ENCODE measurements around the gene RFX2. TPM values are rescaled to one million over a fixed set of nuclear protein-coding genes. Genes with fewer than 3 reads are reported as not detected.

Gene RFX2
- total RNA-seq, 1 donor from 2014 or later, result 6.5 TPM

DNA sequence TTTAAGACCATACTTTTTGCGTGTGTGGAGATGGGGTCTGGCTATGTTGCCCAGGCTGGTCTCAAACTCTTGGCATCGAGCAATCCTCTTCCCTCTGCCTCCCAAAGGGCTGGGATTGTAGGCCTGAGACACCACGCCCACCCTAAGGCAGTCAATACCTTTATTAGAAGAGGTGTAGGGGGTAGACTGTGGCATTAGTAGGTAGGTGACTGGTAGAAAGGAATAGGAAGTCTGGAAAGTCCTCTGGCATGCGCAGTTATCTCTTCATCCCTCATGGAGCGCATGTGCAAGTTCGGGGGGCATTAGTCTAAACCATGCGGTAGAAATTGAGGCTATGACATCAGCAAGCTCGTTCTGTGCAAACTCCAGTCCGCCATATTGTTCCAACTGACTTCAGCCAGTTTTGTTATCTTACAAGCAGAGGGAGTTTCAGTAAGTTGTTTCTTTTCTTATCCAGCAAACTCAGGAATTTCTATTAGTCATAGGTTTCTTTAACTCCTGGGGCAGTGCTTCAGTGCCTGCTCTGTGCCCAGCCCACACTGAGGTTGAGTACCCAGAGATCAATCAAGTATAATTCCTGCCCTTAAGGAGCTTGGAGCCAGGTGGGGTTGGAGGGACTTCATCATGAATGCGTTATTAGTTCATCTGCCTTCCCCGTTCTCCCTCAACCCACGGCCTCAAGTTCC lies 125.1 kb downstream of the RFX2 start:
- Histone ChIP-seq H3K36me3 (ENCODE audit: control insufficient read depth, insufficient read depth, low read length) (no peaks in the 10 kb centered on the region), H3K27me3 (ENCODE audit: control insufficient read depth, insufficient read depth, low read length) (no peaks in the 10 kb centered on the region), H3K4me3 (ENCODE audit: low read depth, low read length) (no peak overlapping the region)
- peak; percentile 81 for DNase-seq (ENCODE audit: low read depth)
- TF ChIP-seq CTCF (IDR thresholded peaks at IDR 0.05; ENCODE audit: insufficient read depth, low read length, poor library complexity, severe bottlenecking), result no peak

GRCh38 chr19:5984600-5984999 lies 125.7 kb downstream of the RFX2 start:
- Histone ChIP-seq H3K36me3 (ENCODE audit: control insufficient read depth, insufficient read depth, low read length) (no peaks in the 10 kb centered on the region), H3K27me3 (ENCODE audit: control insufficient read depth, insufficient read depth, low read length) (no peaks in the 10 kb centered on the region), H3K4me3 (ENCODE audit: low read depth, low read length) (no peak overlapping the region)
- DNase-seq (ENCODE audit: low read depth), result no peak
- TF ChIP-seq CTCF (IDR thresholded peaks at IDR 0.05; ENCODE audit: insufficient read depth, low read length, poor library complexity, severe bottlenecking), result no peak

DNA sequence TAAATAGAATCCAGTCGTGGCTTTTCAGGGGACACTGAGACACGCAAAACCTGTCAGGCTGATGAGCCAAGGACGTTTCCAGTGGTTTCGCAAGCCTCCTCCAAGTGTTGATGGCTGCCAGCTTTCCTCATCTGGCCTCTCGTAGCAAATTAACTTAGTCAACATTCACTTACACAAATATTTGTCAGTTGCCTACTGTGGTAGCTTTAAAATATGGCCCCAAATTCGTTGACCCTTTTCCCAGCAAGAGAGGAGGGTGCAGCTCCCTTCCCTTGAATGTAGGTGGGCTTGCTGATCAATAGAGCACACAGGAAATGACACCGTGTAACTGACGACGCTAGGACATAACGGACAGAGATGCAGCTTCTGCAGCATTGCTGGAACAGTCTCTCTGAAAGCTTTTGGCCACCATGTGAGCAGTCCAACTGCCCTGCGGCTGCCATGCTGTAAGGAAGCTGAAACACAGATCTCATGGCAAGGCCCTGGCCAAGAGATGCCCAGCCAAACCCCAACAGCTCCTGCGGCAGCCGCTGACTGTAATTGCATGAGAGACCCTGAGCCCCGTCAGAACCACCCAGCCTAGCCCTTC lies 126.8 kb downstream of the RFX2 start:
- DNase-seq (ENCODE audit: low read depth), result no peak

GRCh38 chr19:5978606-5979552 lies 131.4 kb downstream of the RFX2 start:
- no peak for TF ChIP-seq CTCF (IDR thresholded peaks at IDR 0.05; ENCODE audit: insufficient read depth, low read length, poor library complexity, severe bottlenecking)
- Histone ChIP-seq H3K36me3 (ENCODE audit: control insufficient read depth, insufficient read depth, low read length) (no peaks in the 10 kb centered on the region), H3K4me3 (ENCODE audit: low read depth, low read length) (peak overlapping the region; percentile 65), H3K27me3 (ENCODE audit: control insufficient read depth, insufficient read depth, low read length) (no peaks in the 10 kb centered on the region)
- no peak for DNase-seq (ENCODE audit: low read depth)

More for the DNA sequence above, 126.8 kb downstream of the RFX2 start:
- no peak for TF ChIP-seq CTCF (IDR thresholded peaks at IDR 0.05; ENCODE audit: insufficient read depth, low read length, poor library complexity, severe bottlenecking)
- Histone ChIP-seq H3K36me3 (ENCODE audit: control insufficient read depth, insufficient read depth, low read length) (no peaks in the 10 kb centered on the region), H3K4me3 (ENCODE audit: low read depth, low read length) (no peak overlapping the region), H3K27me3 (ENCODE audit: control insufficient read depth, insufficient read depth, low read length) (no peaks in the 10 kb centered on the region)

- DNase-seq (ENCODE audit: low read depth), result peak; percentile 98
These were observed 132.3 kb downstream of the RFX2 start, which contains the start of gene RANBP3 for GRCh38 chr19:5977785-5978605. TSS of gene RANBP3 (minus strand) at chr19:5978140. CDS start at chr19:5978082, 58 bp downstream.

More at GRCh38 chr19:5977785-5978605, 132.3 kb downstream of the RFX2 start, which contains the start of gene RANBP3:
- H3K27me3 ChIP-seq (ENCODE audit: control insufficient read depth, insufficient read depth, low read length), result no peaks in the 10 kb centered on the region
- TF ChIP-seq CTCF (IDR thresholded peaks at IDR 0.05; ENCODE audit: insufficient read depth, low read length, poor library complexity, severe bottlenecking), result no peak
- no peaks in the 10 kb centered on the region for H3K36me3 ChIP-seq (ENCODE audit: control insufficient read depth, insufficient read depth, low read length)
- H3K4me3 ChIP-seq (ENCODE audit: low read depth, low read length), result peak within 1 kb of the TSS; percentile 93

Measured in kidney epithelial cell (primary cell).